ENCODE results near the gene MICAL3.

Gene MICAL3

DNA sequence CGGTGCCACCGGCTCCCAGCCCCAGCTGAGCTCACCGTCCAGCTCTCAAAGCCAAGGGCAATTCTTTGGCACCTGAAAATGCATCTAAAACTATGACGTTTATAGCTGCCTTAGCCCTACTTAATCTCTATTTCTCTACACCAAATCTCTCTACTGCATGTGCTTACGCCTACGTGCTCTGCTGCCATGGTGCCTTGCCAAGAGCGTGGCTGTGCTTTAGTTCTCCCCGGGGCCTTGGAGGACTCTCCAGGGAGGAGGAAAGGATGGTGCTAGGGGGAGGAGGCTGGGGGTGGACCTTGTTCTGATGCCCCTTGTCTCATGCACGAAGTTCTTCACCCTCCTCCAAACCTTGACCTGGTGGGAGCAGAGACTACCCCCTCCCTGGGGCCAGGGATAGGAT lies 241.0 kb downstream of the MICAL3 start:
- TF ChIP-seq, protein P1, sequence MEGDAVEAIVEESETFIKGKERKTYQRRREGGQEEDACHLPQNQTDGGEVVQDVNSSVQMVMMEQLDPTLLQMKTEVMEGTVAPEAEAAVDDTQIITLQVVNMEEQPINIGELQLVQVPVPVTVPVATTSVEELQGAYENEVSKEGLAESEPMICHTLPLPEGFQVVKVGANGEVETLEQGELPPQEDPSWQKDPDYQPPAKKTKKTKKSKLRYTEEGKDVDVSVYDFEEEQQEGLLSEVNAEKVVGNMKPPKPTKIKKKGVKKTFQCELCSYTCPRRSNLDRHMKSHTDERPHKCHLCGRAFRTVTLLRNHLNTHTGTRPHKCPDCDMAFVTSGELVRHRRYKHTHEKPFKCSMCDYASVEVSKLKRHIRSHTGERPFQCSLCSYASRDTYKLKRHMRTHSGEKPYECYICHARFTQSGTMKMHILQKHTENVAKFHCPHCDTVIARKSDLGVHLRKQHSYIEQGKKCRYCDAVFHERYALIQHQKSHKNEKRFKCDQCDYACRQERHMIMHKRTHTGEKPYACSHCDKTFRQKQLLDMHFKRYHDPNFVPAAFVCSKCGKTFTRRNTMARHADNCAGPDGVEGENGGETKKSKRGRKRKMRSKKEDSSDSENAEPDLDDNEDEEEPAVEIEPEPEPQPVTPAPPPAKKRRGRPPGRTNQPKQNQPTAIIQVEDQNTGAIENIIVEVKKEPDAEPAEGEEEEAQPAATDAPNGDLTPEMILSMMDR (IDR thresholded peaks at IDR 0.05; ENCODE audit: low read depth, low read length) = no peak
- no peak overlapping the region for H3K4me3 ChIP-seq (ENCODE audit: low read depth, low read length)

DNA sequence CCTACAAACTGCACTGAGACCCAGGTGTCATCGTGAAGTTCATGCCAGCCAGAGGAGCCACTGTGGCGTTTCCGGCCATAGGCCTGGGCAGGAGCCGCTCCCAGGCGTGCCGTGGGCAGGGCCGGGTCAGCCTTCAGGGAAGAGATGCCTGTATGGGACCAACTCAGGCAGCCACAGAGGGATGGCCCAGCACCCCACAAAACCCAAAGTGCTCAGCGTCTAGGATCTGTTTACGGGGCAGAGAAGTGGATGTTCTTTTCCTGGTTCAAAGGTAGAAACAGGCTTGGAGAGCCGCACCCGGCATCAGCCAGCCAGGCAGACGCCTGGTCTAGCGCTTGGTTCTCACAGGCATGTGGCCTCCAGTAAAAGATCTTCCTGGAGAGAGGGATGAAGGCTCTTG lies 241.7 kb downstream of the MICAL3 start:
- H3K4me3 ChIP-seq (ENCODE audit: low read depth, low read length) = no peak overlapping the region
- TF ChIP-seq, protein P1 (IDR thresholded peaks at IDR 0.05; ENCODE audit: low read depth, low read length) = no peak

DNA sequence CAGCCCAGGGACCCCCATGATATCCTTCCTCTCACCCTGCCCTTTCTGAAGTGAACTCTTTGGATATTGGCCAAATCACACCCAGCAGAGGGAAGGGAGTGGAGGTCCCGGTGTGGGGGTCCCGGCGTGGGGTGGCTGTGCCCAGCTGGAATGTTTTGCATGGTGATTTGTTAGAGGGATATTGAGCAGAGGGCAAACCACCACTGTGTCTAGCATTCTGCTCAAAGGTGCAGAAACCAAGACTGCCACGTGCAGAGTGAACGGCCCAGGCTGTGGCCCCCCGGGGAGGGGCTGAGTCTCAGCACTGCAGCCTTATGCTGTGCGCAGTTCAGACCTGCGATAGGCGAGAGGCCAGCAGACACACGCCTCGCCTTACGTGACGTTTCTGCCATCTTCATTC lies 242.2 kb downstream of the MICAL3 start:
- TF ChIP-seq, protein P1 (IDR thresholded peaks at IDR 0.05; ENCODE audit: low read depth, low read length) = no peak
- H3K4me3 ChIP-seq (ENCODE audit: low read depth, low read length) = no peak overlapping the region

DNA sequence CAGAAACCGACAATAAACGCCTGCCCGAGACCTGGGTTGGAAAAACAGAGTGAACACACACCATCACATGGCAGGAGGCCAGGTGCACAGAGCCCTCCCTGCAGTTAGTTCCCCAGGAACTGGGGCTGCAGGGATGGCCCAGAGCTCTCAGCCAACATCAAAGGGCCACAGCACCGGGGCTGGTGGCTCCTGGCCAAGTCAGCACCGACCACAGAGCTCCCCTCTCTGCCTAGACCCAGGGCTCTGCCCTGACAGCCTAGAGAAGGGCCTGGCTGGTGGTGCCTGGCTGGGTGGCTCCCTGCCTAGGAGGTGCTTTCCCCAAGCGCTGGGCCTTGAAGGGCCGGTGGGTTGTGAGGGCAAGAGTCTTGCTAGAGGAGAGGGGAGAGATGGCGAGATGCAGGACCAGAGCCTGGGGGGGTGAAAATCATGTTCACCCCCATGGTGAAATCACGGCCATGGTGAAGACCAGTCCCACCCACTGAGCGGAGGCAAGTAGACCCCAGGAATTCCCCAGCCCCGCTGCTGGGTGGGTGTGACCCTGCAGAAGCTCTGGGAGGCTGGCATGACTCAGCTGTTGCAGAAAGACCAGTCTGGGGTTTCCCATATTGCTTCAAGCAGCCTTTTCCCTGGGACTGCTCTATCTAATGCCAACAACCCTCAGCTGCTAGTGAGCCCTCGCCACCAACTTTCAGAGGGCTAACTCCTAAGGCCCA lies 242.9 kb downstream of the MICAL3 start:
- TF ChIP-seq, protein P1 (IDR thresholded peaks at IDR 0.05; ENCODE audit: low read depth, low read length) = no peak
- no peak overlapping the region for H3K4me3 ChIP-seq (ENCODE audit: low read depth, low read length)

DNA sequence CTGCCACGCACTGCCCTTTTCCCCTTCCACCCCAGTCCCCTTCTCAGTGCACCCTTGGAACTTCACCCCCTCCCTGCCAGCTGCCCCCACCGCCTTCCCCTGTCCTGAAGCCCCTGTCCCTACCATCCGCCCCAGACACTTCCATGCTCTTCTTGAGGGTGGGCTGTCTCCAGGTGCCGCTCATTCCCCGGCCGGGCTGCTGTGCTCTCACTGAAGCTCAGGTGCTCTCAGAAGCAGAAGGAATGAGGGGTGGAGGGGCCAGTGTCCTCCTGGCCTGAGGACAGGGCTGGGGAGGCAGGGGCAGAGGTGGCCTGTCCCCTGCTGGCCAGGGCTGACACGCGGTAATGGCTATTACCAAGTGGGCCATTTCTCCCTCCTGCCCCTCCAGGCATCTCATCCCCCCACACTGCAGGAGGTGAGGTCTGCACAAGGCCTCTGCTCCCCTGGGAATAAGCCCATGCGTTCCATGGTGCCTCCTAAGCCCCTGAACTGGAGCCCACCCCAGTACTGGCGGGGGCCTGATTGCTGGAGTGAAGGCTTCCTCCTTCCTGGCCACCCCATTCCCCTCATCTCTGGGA lies 243.5 kb downstream of the MICAL3 start:
- TF ChIP-seq, protein P1 (IDR thresholded peaks at IDR 0.05; ENCODE audit: low read depth, low read length) = no peak
- no peak overlapping the region for H3K4me3 ChIP-seq (ENCODE audit: low read depth, low read length)

DNA sequence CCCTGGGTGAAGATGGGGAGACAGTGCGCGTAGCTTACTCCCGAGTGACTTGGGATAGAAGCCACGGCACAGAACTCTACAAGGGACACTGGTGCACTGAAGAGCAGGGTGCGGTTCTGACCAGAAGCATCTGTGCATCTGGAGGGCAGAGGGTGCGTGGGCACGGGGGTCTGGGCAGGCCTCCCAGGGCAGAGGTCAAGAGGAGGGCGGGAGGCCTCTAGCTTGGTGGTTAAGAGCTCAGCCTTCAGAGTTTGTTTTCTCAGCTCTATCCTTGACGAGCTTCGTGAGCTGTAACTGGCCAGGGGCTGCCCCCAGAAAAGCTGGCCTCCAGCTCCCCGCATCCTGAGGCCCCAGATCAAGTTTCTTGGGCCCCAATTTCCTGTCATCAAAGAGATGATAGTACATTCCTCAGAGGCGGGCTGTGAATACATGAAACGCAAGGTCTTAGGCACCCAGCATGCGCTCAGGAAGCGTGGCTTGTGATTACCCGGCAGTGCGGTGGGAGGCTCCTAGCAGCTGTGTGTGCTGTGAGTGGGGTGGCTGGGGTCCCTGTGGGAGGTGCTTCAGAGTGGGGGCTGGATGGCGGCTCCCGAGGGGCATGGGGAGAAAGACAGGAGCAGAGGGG lies 244.1 kb downstream of the MICAL3 start:
- no peak overlapping the region for H3K4me3 ChIP-seq (ENCODE audit: low read depth, low read length)
- TF ChIP-seq, protein P1 (IDR thresholded peaks at IDR 0.05; ENCODE audit: low read depth, low read length) = no peak

All from WI38 (cell line).